ENCODE results near the gene C2CD4A. TPM values are rescaled to one million over a fixed set of nuclear protein-coding genes. Genes with fewer than 3 reads are reported as not detected.

The C2CD4A gene
- total and polyA plus RNA-seq, 2 of the 4 experiments (the other 2 are of a cell fraction): not detected

DNA sequence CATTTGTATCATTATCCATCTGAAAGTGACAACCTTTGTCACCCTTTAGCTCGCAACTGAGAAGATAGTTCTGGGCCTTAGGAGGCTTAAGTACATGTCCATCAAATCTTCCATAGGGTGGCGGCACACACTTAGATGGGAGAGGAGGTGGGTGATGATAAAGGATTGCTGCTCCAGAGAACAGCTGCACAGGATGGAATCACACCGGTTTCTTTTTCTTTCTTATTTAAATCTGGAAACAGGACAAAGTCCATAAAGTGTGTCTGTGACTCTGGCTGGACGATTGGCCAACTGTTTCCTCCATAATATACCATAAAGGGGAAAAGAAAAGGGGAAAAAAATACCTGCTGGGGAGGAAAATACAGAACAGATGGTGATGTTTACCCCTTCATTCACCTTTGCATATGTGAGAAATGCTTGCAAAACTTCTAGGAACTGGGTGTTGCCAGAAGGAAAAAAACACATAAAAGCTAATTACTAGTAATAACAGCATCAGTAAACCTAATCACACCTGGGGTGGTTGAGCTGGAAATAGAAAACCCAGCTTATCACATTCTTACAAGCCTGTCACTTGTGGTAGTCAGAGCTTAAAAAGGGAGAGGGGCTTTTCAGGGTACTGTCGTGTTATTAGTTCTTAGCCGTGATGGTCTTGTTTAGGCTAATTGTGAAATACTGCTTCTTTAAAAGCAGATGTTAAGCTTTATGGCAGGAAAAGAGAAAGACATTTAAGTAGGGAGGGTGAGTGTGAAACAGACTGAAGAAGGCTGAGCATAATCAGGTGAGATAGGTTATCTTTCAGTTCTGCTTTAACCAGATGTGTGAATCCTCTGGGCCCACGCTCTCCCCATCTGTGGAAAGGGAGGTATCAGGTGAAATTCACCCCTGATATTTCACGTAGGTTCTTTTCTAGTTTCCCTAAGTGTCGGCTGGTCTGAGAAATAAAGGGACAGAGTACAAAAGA is 16.7 kb downstream of the C2CD4A start:
- dilution Hi-C loops (cut with HindIII; ENCODE audit: low sequenced_read_pairs, unreplicated experiment) (no loop called here), intact Hi-C loops (cut with micrococcal nuclease) (no loop called here), in situ Hi-C loops (cut with MboI; ENCODE audit: low sequenced_read_pairs) (no loop called here)
- H3K9ac ChIP-seq (ENCODE audit: low read depth, low read length): no peak overlapping the region
- ATAC-seq (ENCODE audit: low read depth): no peak
- no peak overlapping the region for H3K4me3 ChIP-seq (ENCODE audit: insufficient read depth, low read depth, low read length)
- H3K36me3 ChIP-seq (ENCODE audit: control insufficient read depth, insufficient read depth, low read length): no peaks in the 10 kb centered on the region
- no peak overlapping the region for H2BK5ac ChIP-seq (ENCODE audit: low read depth, low read length, poor library complexity, severe bottlenecking)
- H3K4me2 ChIP-seq (ENCODE audit: low read depth, low read length): no peak overlapping the region
- ChIA-PET CTCF (interaction anchor here (0.9 kb wide), 1 partner anchor 11 kb away, joined by 3 read pairs; no protein-coding TSS in a partner anchor), POLR2A (ENCODE audit: unreplicated experiment) (no interaction called here)
- no peak overlapping the region for H3K23ac ChIP-seq (ENCODE audit: low read depth, low read length)
- H2AK5ac ChIP-seq (ENCODE audit: low read depth, low read length): no peak overlapping the region
- no TSS peak for BruUV-seq (replicated peaks)
- no peak overlapping the region for H2BK20ac ChIP-seq (ENCODE audit: low read depth, low read length)
- H3K27ac ChIP-seq (ENCODE audit: insufficient read depth, low read length): no peak overlapping the region
- H3K14ac ChIP-seq (replicated peaks; ENCODE audit: low read depth, low read length): no peak overlapping the region
- H4K8ac ChIP-seq (ENCODE audit: low read depth in 2 of 2, low read length in 2 of 2): no peak overlapping the region
- H2AFZ ChIP-seq (replicated peaks; ENCODE audit: low read length, poor library complexity): no peak overlapping the region
- H3K18ac ChIP-seq (ENCODE audit: low read depth, low read length): no peak overlapping the region
- 71% methylated on average over 2 of the region's 9 CpGs; no CpG with 5 or more reads in 1 of the 2 experiments for WGBS, 2 experiments (ENCODE audit: extremely low coverage in 2 of 2, insufficient read length in 1 of 2)
- no peaks in the 10 kb centered on the region for H4K20me1 ChIP-seq (ENCODE audit: insufficient read depth, low read length)
- H4K91ac ChIP-seq (ENCODE audit: insufficient read depth, low read depth, low read length): no peak overlapping the region
- H3K4ac ChIP-seq (ENCODE audit: low read depth, low read length): no peak overlapping the region
- no peak overlapping the region for H2BK120ac ChIP-seq (ENCODE audit: low read depth, low read length)
- H2BK15ac ChIP-seq (ENCODE audit: low read depth, low read length): no peak overlapping the region
- H2AK9ac ChIP-seq (replicated peaks; ENCODE audit: low read depth, low read length, poor library complexity): no peak overlapping the region
- H3K9me1 ChIP-seq (ENCODE audit: insufficient read depth, low read length): no peaks in the 10 kb centered on the region
- no peaks in the 10 kb centered on the region for H3K79me1 ChIP-seq (ENCODE audit: low read depth in 1 of 2, low read length in 2 of 2)
- no peaks in the 10 kb centered on the region for H3K9me3 ChIP-seq (ENCODE audit: control insufficient read depth, insufficient read depth, low read length)
- DNase-seq: no peak
- no peak overlapping the region for H4K5ac ChIP-seq (ENCODE audit: low read depth, low read length)
- H3K56ac ChIP-seq (ENCODE audit: extremely low read depth, insufficient read depth, low read length): no peak overlapping the region
- no peaks in the 10 kb centered on the region for H3K4me1 ChIP-seq (ENCODE audit: control insufficient read depth, insufficient read depth, low read length)
- TF ChIP-seq RCOR1 (IDR thresholded peaks at IDR 0.05; ENCODE audit: insufficient replicate concordance, low read length) (no peak), CTCF (conservative IDR thresholded peaks at IDR 0.05; ENCODE audit: low read depth, low read length) (no peak), CHD1 (IDR thresholded peaks at IDR 0.05; ENCODE audit: low read depth, low read length) (no peak), CEBPB (IDR thresholded peaks at IDR 0.05; ENCODE audit: low read depth, low read length) (no peak), MAFK (IDR thresholded peaks at IDR 0.05; ENCODE audit: low read depth, low read length) (no peak), MXI1 (IDR thresholded peaks at IDR 0.05; ENCODE audit: borderline replicate concordance, low read depth, low read length) (no peak), NFE2L2 (IDR thresholded peaks at IDR 0.05; ENCODE audit: low read depth, low read length) (no peak), RFX5 (IDR thresholded peaks at IDR 0.05; ENCODE audit: low read depth, low read length) (no peak)
- TF ChIP-seq, protein P1, sequence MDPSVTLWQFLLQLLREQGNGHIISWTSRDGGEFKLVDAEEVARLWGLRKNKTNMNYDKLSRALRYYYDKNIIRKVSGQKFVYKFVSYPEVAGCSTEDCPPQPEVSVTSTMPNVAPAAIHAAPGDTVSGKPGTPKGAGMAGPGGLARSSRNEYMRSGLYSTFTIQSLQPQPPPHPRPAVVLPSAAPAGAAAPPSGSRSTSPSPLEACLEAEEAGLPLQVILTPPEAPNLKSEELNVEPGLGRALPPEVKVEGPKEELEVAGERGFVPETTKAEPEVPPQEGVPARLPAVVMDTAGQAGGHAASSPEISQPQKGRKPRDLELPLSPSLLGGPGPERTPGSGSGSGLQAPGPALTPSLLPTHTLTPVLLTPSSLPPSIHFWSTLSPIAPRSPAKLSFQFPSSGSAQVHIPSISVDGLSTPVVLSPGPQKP (IDR thresholded peaks at IDR 0.05; ENCODE audit: borderline replicate concordance, low read depth, low read length): no peak
- H3K27me3 ChIP-seq (ENCODE audit: control insufficient read depth, insufficient read depth, low read length): peaks cover 6% of the 10 kb centered on the region

All from IMR-90 (cell line).